WTC11 (cell line): ENCODE measurements around the gene GIPR.

Experiments used
- ATF1 ChIP-seq: sonication (generic); formaldehyde crosslinking; IDR thresholded peaks from 2 replicates; pipeline ENCODE4 v1.8.1; 2023; ENCODE audit warnings: mild to moderate bottlenecking, moderate library complexity, missing genetic modification reagents
- NFYB ChIP-seq: sonication (generic); formaldehyde crosslinking; conservative IDR thresholded peaks from 2 replicates; pipeline ENCODE4 v1.8.0; 2022; ENCODE audit warnings: low read depth, missing genetic modification reagents
- TF ChIP-seq, protein P1 (sequence below): fragments of 200-600 bp; IDR thresholded peaks from 2 replicates; pipeline ENCODE4 v1.8.0; 2022; ENCODE audit warnings: antibody characterized with exemption
- TF ChIP-seq, protein P2 (sequence below): sonication (generic); formaldehyde crosslinking; IDR thresholded peaks from 2 replicates; pipeline ENCODE4 v1.8.0; 2022; ENCODE audit warnings: mild to moderate bottlenecking, missing genetic modification reagents

- TF ChIP-seq, protein P1, sequence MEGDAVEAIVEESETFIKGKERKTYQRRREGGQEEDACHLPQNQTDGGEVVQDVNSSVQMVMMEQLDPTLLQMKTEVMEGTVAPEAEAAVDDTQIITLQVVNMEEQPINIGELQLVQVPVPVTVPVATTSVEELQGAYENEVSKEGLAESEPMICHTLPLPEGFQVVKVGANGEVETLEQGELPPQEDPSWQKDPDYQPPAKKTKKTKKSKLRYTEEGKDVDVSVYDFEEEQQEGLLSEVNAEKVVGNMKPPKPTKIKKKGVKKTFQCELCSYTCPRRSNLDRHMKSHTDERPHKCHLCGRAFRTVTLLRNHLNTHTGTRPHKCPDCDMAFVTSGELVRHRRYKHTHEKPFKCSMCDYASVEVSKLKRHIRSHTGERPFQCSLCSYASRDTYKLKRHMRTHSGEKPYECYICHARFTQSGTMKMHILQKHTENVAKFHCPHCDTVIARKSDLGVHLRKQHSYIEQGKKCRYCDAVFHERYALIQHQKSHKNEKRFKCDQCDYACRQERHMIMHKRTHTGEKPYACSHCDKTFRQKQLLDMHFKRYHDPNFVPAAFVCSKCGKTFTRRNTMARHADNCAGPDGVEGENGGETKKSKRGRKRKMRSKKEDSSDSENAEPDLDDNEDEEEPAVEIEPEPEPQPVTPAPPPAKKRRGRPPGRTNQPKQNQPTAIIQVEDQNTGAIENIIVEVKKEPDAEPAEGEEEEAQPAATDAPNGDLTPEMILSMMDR: peak; percentile 99
- no peak for TF ChIP-seq ATF1 (CRISPR knock-in tag)
- TF ChIP-seq, protein P2, sequence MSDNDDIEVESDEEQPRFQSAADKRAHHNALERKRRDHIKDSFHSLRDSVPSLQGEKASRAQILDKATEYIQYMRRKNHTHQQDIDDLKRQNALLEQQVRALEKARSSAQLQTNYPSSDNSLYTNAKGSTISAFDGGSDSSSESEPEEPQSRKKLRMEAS (CRISPR knock-in tag): peak; percentile 44; the same call in 1 of the 2 replicates
- no peak for TF ChIP-seq NFYB
Observed at GRCh38 chr19:45643024-45643926, 24.7 kb upstream of the GIPR start.
